ENCODE measurements around the gene SEZ6L.

DNA sequence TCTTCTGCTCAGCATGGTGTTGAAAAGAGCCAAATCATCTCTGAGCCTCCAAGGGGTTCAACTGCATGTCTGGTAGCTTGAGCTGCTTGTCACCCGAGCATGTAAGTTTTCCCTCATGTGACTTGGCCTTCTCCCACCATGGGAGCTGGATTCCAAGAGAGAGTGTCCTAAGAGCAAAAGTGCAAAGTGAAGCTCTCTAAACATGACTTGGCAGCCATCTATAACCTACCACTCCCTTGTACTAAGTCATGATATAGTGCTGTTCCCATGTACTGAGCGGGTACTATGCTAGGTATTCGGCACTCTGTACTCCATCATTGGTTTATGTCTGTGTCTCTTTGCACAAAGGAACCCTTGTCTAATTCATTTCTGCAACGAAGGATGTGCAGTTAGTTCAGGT, 19.1 kb downstream of the SEZ6L start:
- TF ChIP-seq GATA2 (IDR thresholded peaks at IDR 0.05; ENCODE audit: low read depth, low read length) (no peak), GATA3 (IDR thresholded peaks at IDR 0.05; ENCODE audit: low read depth, low read length) (no peak)

Data from SH-SY5Y (cell line).